ENCODE measurements around the gene RBM28. TPM values are rescaled to one million over a fixed set of nuclear protein-coding genes. Genes with fewer than 3 reads are reported as not detected.
A peak's percentile ranks its signal among the peaks of the same experiment; 100 is the strongest.

Gene RBM28
- total RNA-seq, 1 experiment from 2014 or later, result 100 TPM

DNA sequence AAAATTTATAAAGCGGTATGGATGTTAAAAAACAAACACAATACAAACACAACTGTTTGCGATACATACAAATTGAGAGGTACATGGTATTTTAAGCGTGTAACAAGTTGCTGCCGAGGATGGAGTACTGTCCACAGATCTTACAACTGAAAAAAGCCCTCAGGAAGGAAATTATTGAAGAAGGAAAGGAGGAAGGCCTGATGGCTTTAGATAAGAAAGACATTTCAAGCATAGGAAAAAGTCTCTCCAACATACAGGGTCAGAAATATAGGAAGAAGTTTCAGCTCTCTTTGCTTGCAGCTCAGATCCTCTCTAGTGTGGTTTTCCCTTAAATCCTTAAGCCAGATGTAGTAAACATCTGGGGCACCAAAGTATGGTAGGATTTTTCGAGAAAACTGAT is 25.0 kb downstream of the RBM28 start:
- TF ChIP-seq EZH2 (IDR thresholded peaks at IDR 0.05; ENCODE audit: borderline replicate concordance, low read depth, low read length, poor library complexity, severe bottlenecking), result no peak
- TF ChIP-seq CTCF (conservative IDR thresholded peaks at IDR 0.05; ENCODE audit: low read depth, low read length), result no peak
- DNase-seq (ENCODE audit: low spot score), result no peak
- no TSS peak for BruUV-seq (replicated peaks)
- ChIA-PET POLR2A (ENCODE audit: low non-redundant PET) (no interaction called here), CTCF (no interaction called here)
- no peak overlapping the region for H3K4me3 ChIP-seq (ENCODE audit: low read depth, low read length, poor library complexity, severe bottlenecking)
- H3K27ac ChIP-seq (ENCODE audit: low read depth, low read length, poor library complexity, severe bottlenecking), result no peak overlapping the region
- peaks cover 89% of the 10 kb centered on the region for H3K36me3 ChIP-seq (ENCODE audit: insufficient read depth, low read length, poor library complexity, severe bottlenecking)
- H3K27me3 ChIP-seq (replicated peaks; ENCODE audit: insufficient read depth, low read depth, low read length, poor library complexity), result no peaks in the 10 kb centered on the region
- no peaks in the 10 kb centered on the region for H3K4me1 ChIP-seq (ENCODE audit: insufficient read depth, low read length, poor library complexity, severe bottlenecking)
- intact Hi-C loops (cut with micrococcal nuclease; ENCODE audit: unreplicated experiment), result no loop called here
- H3K9me3 ChIP-seq (ENCODE audit: low read depth, low read length, poor library complexity, severe bottlenecking), result no peaks in the 10 kb centered on the region

DNA sequence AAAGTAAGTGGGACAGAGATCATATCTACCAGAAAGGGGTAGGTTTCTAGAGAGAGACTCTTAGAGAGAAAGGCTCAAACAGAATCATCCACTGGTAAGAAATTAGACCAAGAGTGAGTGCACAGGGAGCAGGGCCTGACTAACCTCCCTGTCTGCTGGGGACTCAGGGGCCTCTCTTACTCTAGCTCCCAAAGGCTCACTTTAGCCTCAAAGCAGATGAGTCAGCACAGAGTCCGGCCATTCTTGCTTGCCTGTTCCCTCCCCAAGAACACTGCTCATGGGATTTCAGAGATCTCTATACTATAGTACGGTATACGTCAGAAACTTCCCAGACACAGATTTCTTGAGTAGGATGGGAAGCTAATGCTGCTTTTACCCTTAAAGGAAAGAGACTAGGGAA is 32.7 kb downstream of the RBM28 start:
- intact Hi-C loops (cut with micrococcal nuclease; ENCODE audit: unreplicated experiment), result no loop called here
- no TSS peak for BruUV-seq (replicated peaks)
- ChIA-PET CTCF (no interaction called here), POLR2A (ENCODE audit: low non-redundant PET) (no interaction called here)
- DNase-seq (ENCODE audit: low spot score), result no peak
- H3K4me3 ChIP-seq (ENCODE audit: low read depth, low read length, poor library complexity, severe bottlenecking), result no peak overlapping the region
- no peaks in the 10 kb centered on the region for H3K9me3 ChIP-seq (ENCODE audit: low read depth, low read length, poor library complexity, severe bottlenecking)
- H3K27ac ChIP-seq (ENCODE audit: low read depth, low read length, poor library complexity, severe bottlenecking), result no peak overlapping the region
- no peaks in the 10 kb centered on the region for H3K4me1 ChIP-seq (ENCODE audit: insufficient read depth, low read length, poor library complexity, severe bottlenecking)
- TF ChIP-seq EZH2 (IDR thresholded peaks at IDR 0.05; ENCODE audit: borderline replicate concordance, low read depth, low read length, poor library complexity, severe bottlenecking) (no peak), CTCF (conservative IDR thresholded peaks at IDR 0.05; ENCODE audit: low read depth, low read length) (no peak)
- H3K36me3 ChIP-seq (ENCODE audit: insufficient read depth, low read length, poor library complexity, severe bottlenecking), result peaks cover 93% of the 10 kb centered on the region
- no peaks in the 10 kb centered on the region for H3K27me3 ChIP-seq (replicated peaks; ENCODE audit: insufficient read depth, low read depth, low read length, poor library complexity)

GRCh38 chr7:128310499-128310898 is 33.2 kb downstream of the RBM28 start:
- Histone ChIP-seq H3K36me3 (ENCODE audit: insufficient read depth, low read length, poor library complexity, severe bottlenecking) (peaks cover 93% of the 10 kb centered on the region), H3K4me3 (ENCODE audit: low read depth, low read length, poor library complexity, severe bottlenecking) (no peak overlapping the region), H3K9me3 (ENCODE audit: low read depth, low read length, poor library complexity, severe bottlenecking) (no peaks in the 10 kb centered on the region), H3K4me1 (ENCODE audit: insufficient read depth, low read length, poor library complexity, severe bottlenecking) (no peaks in the 10 kb centered on the region), H3K27me3 (replicated peaks; ENCODE audit: insufficient read depth, low read depth, low read length, poor library complexity) (no peaks in the 10 kb centered on the region), H3K27ac (ENCODE audit: low read depth, low read length, poor library complexity, severe bottlenecking) (no peak overlapping the region)
- TSS peak; percentile 41 for BruUV-seq (replicated peaks)
- DNase-seq (ENCODE audit: low spot score), result no peak
- ChIA-PET CTCF (no interaction called here), POLR2A (ENCODE audit: low non-redundant PET) (no interaction called here)
- intact Hi-C loops (cut with micrococcal nuclease; ENCODE audit: unreplicated experiment), result no loop called here
- TF ChIP-seq CTCF (conservative IDR thresholded peaks at IDR 0.05; ENCODE audit: low read depth, low read length) (no peak), EZH2 (IDR thresholded peaks at IDR 0.05; ENCODE audit: borderline replicate concordance, low read depth, low read length, poor library complexity, severe bottlenecking) (no peak)

All from A673 (cell line).